ENCODE data around the gene TMTC1. TPM values are rescaled to one million over a fixed set of nuclear protein-coding genes. Genes with fewer than 3 reads are reported as not detected.

Gene TMTC1
- total and polyA plus RNA-seq, 2 of the 8 experiments (the other 6 are each of a cell fraction or from before 2014, with no cell fraction given): 15.4 to 20.8 TPM

- TF ChIP-seq, protein P1, sequence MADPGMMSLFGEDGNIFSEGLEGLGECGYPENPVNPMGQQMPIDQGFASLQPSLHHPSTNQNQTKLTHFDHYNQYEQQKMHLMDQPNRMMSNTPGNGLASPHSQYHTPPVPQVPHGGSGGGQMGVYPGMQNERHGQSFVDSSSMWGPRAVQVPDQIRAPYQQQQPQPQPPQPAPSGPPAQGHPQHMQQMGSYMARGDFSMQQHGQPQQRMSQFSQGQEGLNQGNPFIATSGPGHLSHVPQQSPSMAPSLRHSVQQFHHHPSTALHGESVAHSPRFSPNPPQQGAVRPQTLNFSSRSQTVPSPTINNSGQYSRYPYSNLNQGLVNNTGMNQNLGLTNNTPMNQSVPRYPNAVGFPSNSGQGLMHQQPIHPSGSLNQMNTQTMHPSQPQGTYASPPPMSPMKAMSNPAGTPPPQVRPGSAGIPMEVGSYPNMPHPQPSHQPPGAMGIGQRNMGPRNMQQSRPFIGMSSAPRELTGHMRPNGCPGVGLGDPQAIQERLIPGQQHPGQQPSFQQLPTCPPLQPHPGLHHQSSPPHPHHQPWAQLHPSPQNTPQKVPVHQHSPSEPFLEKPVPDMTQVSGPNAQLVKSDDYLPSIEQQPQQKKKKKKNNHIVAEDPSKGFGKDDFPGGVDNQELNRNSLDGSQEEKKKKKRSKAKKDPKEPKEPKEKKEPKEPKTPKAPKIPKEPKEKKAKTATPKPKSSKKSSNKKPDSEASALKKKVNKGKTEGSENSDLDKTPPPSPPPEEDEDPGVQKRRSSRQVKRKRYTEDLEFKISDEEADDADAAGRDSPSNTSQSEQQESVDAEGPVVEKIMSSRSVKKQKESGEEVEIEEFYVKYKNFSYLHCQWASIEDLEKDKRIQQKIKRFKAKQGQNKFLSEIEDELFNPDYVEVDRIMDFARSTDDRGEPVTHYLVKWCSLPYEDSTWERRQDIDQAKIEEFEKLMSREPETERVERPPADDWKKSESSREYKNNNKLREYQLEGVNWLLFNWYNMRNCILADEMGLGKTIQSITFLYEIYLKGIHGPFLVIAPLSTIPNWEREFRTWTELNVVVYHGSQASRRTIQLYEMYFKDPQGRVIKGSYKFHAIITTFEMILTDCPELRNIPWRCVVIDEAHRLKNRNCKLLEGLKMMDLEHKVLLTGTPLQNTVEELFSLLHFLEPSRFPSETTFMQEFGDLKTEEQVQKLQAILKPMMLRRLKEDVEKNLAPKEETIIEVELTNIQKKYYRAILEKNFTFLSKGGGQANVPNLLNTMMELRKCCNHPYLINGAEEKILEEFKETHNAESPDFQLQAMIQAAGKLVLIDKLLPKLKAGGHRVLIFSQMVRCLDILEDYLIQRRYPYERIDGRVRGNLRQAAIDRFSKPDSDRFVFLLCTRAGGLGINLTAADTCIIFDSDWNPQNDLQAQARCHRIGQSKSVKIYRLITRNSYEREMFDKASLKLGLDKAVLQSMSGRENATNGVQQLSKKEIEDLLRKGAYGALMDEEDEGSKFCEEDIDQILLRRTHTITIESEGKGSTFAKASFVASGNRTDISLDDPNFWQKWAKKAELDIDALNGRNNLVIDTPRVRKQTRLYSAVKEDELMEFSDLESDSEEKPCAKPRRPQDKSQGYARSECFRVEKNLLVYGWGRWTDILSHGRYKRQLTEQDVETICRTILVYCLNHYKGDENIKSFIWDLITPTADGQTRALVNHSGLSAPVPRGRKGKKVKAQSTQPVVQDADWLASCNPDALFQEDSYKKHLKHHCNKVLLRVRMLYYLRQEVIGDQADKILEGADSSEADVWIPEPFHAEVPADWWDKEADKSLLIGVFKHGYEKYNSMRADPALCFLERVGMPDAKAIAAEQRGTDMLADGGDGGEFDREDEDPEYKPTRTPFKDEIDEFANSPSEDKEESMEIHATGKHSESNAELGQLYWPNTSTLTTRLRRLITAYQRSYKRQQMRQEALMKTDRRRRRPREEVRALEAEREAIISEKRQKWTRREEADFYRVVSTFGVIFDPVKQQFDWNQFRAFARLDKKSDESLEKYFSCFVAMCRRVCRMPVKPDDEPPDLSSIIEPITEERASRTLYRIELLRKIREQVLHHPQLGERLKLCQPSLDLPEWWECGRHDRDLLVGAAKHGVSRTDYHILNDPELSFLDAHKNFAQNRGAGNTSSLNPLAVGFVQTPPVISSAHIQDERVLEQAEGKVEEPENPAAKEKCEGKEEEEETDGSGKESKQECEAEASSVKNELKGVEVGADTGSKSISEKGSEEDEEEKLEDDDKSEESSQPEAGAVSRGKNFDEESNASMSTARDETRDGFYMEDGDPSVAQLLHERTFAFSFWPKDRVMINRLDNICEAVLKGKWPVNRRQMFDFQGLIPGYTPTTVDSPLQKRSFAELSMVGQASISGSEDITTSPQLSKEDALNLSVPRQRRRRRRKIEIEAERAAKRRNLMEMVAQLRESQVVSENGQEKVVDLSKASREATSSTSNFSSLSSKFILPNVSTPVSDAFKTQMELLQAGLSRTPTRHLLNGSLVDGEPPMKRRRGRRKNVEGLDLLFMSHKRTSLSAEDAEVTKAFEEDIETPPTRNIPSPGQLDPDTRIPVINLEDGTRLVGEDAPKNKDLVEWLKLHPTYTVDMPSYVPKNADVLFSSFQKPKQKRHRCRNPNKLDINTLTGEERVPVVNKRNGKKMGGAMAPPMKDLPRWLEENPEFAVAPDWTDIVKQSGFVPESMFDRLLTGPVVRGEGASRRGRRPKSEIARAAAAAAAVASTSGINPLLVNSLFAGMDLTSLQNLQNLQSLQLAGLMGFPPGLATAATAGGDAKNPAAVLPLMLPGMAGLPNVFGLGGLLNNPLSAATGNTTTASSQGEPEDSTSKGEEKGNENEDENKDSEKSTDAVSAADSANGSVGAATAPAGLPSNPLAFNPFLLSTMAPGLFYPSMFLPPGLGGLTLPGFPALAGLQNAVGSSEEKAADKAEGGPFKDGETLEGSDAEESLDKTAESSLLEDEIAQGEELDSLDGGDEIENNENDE (IDR thresholded peaks at IDR 0.05; ENCODE audit: insufficient replicate concordance, low read length): no peak
- TF ChIP-seq CTBP2 (IDR thresholded peaks at IDR 0.05; ENCODE audit: borderline replicate concordance, insufficient read depth, insufficient read length, low read length) (no peak), FOSL1 (IDR thresholded peaks at IDR 0.05; ENCODE audit: insufficient read depth, low read depth, low read length) (no peak), RFX5 (IDR thresholded peaks at IDR 0.05; ENCODE audit: borderline replicate concordance, low read depth, low read length) (no peak), EGR1 (IDR thresholded peaks at IDR 0.05; ENCODE audit: borderline replicate concordance, low read depth, low read length) (no peak), TAF1 (IDR thresholded peaks at IDR 0.05; ENCODE audit: low read depth, low read length) (no peak), KDM5A (IDR thresholded peaks at IDR 0.05; ENCODE audit: low read length) (no peak), POLR2AphosphoS5 (IDR thresholded peaks at IDR 0.05; ENCODE audit: low read depth, low read length) (no peak), RXRA (IDR thresholded peaks at IDR 0.05; ENCODE audit: insufficient read depth, low read depth, low read length) (no peak), BRCA1 (IDR thresholded peaks at IDR 0.05; ENCODE audit: low read depth, low read length) (no peak), JUN (IDR thresholded peaks at IDR 0.05; ENCODE audit: low read depth, low read length) (no peak)
Observed at GRCh38 chr12:29572938-29573337, 210.8 kb downstream of the TMTC1 start (continued).
